GM12891 (cell line): ENCODE data around the gene NECAB3.

Experiments used
- PAX5 ChIP-seq: IDR thresholded peaks from 2 replicates; pipeline ENCODE4 v1.6.1; 2011; ENCODE audit warnings: low read length, moderate library complexity, mild to moderate bottlenecking; ENCODE audit not compliant: insufficient read depth, severe bottlenecking
- POLR2A ChIP-seq: IDR thresholded peaks from 2 replicates; pipeline ENCODE4 v1.6.1; 2011; ENCODE audit warnings: low read depth, low read length, control low read depth
- POLR2AphosphoS5 ChIP-seq: IDR thresholded peaks from 2 replicates; pipeline ENCODE4 v1.6.1; 2011; ENCODE audit warnings: low read depth, low read length, control low read depth
- POU2F2 ChIP-seq: IDR thresholded peaks from 2 replicates; pipeline ENCODE4 v1.6.1; 2011; ENCODE audit warnings: low read depth, mild to moderate bottlenecking, control low read depth, low read length, moderate library complexity
- SPI1 ChIP-seq: IDR thresholded peaks from 2 replicates; pipeline ENCODE4 v1.6.1; 2011; ENCODE audit warnings: low read depth, low read length, control low read depth
- TAF1 ChIP-seq: IDR thresholded peaks from 2 replicates; pipeline ENCODE4 v1.6.1; 2011; ENCODE audit warnings: low read depth, low read length, control low read depth

DNA sequence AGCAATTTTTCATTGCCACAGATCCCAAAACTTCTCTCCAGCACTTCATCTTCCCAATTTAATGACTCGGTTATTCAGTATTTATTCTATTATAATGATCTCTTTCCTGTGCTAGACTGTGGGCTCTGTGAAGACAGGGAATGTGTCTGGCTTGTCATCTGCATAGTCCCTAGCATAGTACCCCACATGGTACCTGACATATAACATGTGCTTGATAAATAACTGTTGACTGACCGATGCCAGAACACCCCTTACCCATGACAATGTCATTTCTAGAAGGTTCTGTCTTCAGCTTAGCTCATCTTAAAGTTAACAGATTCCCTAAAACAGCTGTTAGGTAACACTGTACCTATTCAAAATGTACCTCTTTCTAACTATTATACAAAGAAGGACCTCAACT is 42.3 kb upstream of the NECAB3 start:
- TF ChIP-seq TAF1 (no peak), POLR2A (no peak), POLR2AphosphoS5 (no peak), SPI1 (no peak), POU2F2 (no peak), PAX5 (no peak)
